GM21825 (cell line): ENCODE results near the gene MGAT4A.

Experiments
- ATAC-seq: cut with Tn5 transposase; IDR thresholded peaks from one replicate; pipeline ENCODE4 v1.9.1; 2021; ENCODE audit warnings: mild to moderate bottlenecking, moderate library complexity; ENCODE audit not compliant: unreplicated experiment

Gene MGAT4A

GRCh38 chr2:98704499-98705332 lies 26.2 kb downstream of the MGAT4A start:
- no peak for ATAC-seq

- ATAC-seq, result no peak
Measured at GRCh38 chr2:98703738-98704137, 27.2 kb downstream of the MGAT4A start.

DNA sequence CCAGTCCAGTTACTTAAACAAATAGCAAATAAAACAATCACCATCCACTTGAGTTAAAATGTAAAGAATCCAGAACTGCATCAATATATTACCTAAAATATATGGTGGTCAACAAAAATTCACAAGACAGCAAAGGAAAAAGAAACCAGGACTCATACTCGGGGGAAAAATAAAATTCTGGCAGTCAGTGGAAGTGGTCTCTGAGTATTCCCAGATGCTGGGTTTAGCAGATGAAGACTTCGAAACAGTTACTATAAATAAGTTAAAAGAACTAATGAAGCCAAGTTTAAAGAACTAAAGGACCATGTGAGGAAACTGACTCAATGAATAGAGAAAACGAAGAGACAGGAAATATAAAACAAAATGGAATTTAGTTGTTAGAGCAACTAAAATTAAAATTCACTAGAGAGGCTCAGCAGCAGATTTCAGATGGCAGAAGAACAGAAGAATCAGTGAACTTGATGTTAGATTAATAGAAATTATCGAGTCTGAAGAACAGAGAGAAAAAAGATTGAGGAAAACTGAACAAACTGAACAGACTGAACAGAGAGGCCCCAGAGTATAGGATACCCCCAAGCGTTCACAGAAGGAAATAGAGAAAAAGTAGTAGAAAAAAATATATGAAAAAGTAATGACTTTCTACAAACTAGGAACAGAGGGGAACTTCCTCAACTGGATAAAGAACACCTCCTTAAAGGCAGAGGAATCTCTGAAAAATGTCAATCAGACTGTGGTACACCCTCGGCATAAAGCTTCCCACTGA lies 27.9 kb downstream of the MGAT4A start:
- ATAC-seq, result no peak

- ATAC-seq, result no peak
Measured at GRCh38 chr2:98702127-98702802, 28.7 kb downstream of the MGAT4A start.

DNA sequence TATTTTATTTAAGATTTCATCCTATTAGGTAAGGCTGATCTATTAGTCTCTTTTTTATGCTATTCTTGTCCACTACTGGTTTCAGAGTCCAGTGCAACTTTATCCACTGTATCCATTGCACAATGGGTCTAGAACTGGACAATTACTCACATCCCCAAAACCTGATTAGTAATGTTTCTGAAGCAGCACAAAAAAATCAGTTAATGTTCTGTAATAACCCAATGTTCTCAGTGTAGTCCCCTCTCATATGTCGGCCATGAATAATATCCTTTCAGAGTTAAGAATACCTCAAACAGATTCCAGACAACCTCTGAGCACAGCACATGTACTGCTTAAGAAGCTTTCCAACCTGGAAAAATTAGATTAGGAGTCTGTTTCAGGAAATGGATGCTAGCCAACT lies 29.7 kb downstream of the MGAT4A start:
- ATAC-seq, result no peak

DNA sequence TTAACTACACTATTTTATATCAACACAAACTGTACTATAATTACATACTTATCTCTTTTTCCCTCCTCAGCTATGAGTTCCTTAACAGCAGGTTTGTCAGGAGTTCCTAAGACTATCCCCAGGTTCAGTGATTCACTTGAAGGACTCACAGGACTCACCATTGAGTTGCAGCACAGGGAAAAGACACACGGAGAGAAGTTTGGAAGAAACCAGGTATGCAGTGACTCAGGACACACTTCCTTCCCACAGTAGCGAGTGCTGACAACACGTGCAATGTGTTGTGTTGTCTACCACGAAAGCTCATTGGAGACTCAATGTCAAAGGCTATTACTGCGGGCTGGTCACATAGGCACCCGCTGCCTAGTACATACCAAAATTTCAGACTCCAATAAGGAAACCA lies 32.0 kb downstream of the MGAT4A start:
- no peak for ATAC-seq

GRCh38 chr2:98697651-98698337 lies 33.1 kb downstream of the MGAT4A start:
- no peak for ATAC-seq

- ATAC-seq, result no peak
Measured at GRCh38 chr2:98696200-98696599, 34.7 kb downstream of the MGAT4A start.

DNA sequence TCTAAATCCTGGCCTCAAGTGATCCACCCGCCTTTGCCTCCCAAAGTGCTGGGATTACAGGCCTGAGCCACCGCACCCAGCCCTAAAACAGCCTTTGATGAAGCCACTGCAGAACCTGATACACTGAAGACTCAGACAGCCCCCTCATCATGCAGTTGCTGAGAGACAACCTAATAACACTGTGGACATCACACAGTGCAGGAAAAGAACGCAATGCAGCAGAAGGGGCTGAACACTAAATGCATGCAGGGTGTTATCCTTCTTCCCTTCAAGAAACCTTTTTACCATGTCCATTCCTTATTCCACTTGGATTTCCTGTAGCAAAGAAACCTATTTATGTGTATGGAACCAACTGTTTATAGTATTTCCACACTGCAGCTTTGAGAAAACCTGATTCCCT lies 35.7 kb downstream of the MGAT4A start:
- no peak for ATAC-seq

- no peak for ATAC-seq
Measured at GRCh38 chr2:98693477-98693876, 37.5 kb downstream of the MGAT4A start.

DNA sequence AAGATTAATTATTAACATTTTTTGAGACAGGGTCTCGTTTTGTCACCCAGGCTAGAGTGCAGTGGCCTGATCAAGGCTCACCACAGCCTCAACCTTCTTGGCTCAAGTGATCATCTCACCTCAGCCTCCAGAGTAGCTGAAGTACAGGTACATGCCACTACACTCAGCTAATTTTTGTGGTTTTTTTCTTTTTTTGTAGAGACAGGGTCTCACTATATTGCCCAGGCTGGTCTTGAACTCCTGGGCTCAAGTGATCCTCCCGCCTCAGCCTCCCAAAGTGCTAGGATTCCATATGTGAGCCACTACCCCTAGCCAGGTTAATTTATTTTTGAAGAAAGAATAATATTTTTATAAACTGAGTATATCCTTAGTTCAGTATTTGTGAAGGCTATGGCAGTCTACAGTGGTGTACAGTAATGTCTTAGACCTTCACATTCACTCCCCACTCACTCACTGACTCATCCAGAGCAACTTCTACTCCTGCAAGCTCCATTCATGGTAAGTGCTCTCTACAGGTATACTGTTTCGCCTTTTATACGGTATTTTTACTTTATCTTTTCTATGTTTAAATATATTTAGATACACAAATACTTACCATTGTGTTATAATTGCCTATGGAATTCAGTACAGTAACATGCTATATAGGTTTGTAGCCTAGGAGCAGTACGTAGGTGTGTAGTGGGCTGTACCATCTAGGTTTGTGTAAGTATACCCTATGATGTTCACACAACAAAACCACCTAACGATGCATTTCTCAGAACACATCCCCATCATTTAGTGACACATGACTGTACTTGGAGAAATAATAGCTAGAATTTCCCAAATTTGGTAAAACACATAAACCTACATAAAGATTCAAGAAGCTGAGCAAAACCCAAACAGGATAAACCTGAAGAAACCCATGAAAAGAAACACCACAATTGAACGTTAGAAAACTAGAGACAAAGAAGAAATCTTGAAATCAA lies 38.6 kb downstream of the MGAT4A start:
- ATAC-seq, result no peak

GRCh38 chr2:98691303-98691702 lies 39.6 kb downstream of the MGAT4A start:
- ATAC-seq, result no peak

DNA sequence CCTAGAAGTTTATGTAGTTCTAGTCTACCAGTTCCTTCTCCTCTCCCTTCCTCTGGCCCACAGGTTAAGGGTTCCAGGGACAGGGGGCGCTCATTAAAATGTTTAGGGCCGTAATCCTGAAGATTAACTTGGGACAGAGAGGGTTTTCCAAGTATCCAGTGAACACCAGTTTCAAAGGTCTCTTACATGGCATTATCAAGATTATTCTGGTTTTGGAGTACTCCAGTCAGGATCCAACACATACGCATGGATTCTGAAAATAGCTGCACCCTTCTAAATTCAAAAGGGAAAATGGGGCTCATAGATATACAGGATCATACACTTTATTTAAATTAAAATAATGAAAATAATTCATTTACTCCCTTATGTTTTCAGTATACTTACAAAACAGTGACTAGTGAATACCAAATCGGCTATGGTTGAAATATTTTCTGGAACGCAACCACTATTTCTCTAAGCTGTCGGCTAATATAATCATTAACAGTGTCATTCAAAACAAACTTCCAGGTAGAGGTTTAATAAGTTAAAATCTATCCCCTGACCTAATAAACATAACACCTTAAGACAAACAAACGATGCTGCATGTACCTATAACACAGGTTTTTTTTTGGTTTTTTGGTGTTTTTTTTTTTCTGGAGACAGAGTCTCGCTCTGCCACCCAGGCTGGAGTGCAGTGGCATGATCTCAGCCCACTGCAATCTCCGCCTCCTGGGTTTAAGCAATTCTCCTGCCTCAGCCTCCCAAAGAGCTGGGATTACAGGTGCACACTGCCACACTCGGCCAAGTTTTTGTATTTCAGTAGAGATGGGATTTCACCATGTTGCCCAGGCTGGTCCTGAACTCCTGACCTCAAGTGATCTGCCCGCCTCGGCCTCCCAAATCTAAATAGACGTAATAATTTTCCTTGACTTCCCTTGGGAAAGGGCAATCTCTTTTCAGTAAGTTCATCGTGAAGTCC lies 44.7 kb downstream of the MGAT4A start:
- ATAC-seq, result no peak

GRCh38 chr2:98683728-98684127 lies 47.2 kb downstream of the MGAT4A start:
- no peak for ATAC-seq

GRCh38 chr2:98676742-98677141 lies 54.2 kb downstream of the MGAT4A start:
- no peak for ATAC-seq

DNA sequence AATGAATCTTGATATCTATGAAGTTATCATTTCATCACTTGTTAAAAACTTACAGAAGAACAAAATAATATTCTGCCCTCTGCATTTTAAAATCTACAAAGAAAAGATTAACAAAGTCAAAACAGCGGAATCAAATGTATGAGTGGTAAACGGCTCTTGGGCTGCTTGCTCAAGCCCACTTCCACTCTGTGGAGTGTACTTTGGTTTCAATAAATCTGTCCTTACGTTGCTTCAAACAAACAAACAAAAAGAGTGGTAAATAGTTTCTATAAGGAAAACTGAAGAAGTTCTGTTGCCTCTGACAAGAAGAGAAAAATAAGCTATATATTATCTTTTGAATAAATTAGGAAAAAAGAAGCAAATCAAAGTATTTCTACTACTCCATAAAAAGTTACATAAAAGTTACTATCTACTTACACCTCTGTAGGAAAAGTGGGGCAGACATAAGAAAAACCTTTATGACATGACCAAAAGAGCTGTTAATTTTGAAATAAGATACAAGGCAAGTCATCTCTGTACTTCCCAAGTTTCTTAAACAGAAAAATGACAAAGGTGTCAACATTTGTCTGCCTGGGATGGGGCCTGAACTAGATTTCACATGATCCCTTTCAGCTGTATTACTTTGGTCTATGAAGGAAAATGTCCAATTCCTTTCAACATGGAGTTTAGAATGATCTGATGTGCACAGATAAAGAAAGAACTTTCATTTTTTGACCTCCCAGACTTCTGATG lies 56.5 kb downstream of the MGAT4A start:
- no peak for ATAC-seq

- no peak for ATAC-seq
Measured at GRCh38 chr2:98669675-98670074, 61.3 kb downstream of the MGAT4A start.

- no peak for ATAC-seq
Measured at GRCh38 chr2:98665677-98666076, 65.3 kb downstream of the MGAT4A start.
